WTC11 (cell line): ENCODE data around the gene TCF7L2.

Experiments
- CBFB ChIP-seq: sonication (generic); formaldehyde crosslinking; IDR thresholded peaks from 2 replicates; pipeline ENCODE4 v1.8.1; 2022; ENCODE audit warnings: mild to moderate bottlenecking, low read depth, missing genetic modification reagents
- ESRRA ChIP-seq: sonication (generic); formaldehyde crosslinking; IDR thresholded peaks from 2 replicates; pipeline ENCODE4 v1.8.1; 2022; ENCODE audit warnings: mild to moderate bottlenecking, missing genetic modification reagents, borderline replicate concordance
- JUN ChIP-seq: sonication (generic); formaldehyde crosslinking; IDR thresholded peaks from 2 replicates; pipeline ENCODE4 v1.8.0; 2023; ENCODE audit warnings: mild to moderate bottlenecking, missing genetic modification reagents
- TP53 ChIP-seq: sonication (generic); formaldehyde crosslinking; IDR thresholded peaks from 2 replicates; pipeline ENCODE4 v1.8.1; 2023; ENCODE audit warnings: mild to moderate bottlenecking, missing genetic modification reagents
- TF ChIP-seq, protein P1 (sequence below): sonication (generic); formaldehyde crosslinking; IDR thresholded peaks from 2 replicates; pipeline ENCODE4 v1.8.1; 2022; ENCODE audit warnings: low read depth, missing genetic modification reagents, borderline replicate concordance
- TF ChIP-seq, protein P2 (sequence below): fragments of 200-600 bp; IDR thresholded peaks from 2 replicates; pipeline ENCODE4 v1.8.0; 2022; ENCODE audit warnings: antibody characterized with exemption
- TF ChIP-seq, protein P3 (sequence below): sonication (generic); formaldehyde crosslinking; IDR thresholded peaks from 2 replicates; pipeline ENCODE4 v1.8.0; 2022; ENCODE audit warnings: mild to moderate bottlenecking, missing genetic modification reagents
- TF ChIP-seq, protein P4 (sequence below): sonication (generic); formaldehyde crosslinking; IDR thresholded peaks from 2 replicates; pipeline ENCODE4 v1.8.1; 2022; ENCODE audit warnings: missing genetic modification reagents, borderline replicate concordance
- TF ChIP-seq, protein P5 (sequence below): sonication (generic); formaldehyde crosslinking; conservative IDR thresholded peaks from 2 replicates; pipeline ENCODE4 v1.8.1; 2022; ENCODE audit warnings: mild to moderate bottlenecking, missing genetic modification reagents

DNA sequence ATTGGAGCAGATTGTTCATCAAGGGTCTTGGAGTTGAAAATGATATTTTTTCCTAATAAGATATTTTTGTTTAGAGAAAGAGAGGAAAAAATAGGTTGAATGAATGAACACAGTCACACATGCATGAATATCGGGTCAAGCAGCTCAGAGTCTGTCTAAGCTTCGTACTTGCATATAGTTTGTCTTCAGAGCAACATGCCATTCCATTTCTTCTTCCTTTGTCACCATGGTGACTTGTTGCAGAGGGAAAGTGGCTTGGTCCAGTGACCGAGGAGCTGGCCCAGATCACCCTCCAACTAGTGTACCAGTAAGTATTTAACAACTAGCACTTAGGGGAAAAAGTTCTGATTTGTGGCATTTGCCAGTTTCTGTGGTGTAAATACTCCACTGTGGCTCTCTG is 232.1 kb downstream of the TCF7L2 start:
- TF ChIP-seq CBFB (CRISPR knock-in tag) (no peak), ESRRA (CRISPR knock-in tag) (no peak), TP53 (CRISPR knock-in tag) (no peak), JUN (CRISPR knock-in tag) (no peak)
- TF ChIP-seq, protein P1, sequence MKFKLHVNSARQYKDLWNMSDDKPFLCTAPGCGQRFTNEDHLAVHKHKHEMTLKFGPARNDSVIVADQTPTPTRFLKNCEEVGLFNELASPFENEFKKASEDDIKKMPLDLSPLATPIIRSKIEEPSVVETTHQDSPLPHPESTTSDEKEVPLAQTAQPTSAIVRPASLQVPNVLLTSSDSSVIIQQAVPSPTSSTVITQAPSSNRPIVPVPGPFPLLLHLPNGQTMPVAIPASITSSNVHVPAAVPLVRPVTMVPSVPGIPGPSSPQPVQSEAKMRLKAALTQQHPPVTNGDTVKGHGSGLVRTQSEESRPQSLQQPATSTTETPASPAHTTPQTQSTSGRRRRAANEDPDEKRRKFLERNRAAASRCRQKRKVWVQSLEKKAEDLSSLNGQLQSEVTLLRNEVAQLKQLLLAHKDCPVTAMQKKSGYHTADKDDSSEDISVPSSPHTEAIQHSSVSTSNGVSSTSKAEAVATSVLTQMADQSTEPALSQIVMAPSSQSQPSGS (CRISPR knock-in tag), result no peak
- TF ChIP-seq, protein P2, sequence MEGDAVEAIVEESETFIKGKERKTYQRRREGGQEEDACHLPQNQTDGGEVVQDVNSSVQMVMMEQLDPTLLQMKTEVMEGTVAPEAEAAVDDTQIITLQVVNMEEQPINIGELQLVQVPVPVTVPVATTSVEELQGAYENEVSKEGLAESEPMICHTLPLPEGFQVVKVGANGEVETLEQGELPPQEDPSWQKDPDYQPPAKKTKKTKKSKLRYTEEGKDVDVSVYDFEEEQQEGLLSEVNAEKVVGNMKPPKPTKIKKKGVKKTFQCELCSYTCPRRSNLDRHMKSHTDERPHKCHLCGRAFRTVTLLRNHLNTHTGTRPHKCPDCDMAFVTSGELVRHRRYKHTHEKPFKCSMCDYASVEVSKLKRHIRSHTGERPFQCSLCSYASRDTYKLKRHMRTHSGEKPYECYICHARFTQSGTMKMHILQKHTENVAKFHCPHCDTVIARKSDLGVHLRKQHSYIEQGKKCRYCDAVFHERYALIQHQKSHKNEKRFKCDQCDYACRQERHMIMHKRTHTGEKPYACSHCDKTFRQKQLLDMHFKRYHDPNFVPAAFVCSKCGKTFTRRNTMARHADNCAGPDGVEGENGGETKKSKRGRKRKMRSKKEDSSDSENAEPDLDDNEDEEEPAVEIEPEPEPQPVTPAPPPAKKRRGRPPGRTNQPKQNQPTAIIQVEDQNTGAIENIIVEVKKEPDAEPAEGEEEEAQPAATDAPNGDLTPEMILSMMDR, result no peak
- TF ChIP-seq, protein P3, sequence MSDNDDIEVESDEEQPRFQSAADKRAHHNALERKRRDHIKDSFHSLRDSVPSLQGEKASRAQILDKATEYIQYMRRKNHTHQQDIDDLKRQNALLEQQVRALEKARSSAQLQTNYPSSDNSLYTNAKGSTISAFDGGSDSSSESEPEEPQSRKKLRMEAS (CRISPR knock-in tag), result no peak
- TF ChIP-seq, protein P4, sequence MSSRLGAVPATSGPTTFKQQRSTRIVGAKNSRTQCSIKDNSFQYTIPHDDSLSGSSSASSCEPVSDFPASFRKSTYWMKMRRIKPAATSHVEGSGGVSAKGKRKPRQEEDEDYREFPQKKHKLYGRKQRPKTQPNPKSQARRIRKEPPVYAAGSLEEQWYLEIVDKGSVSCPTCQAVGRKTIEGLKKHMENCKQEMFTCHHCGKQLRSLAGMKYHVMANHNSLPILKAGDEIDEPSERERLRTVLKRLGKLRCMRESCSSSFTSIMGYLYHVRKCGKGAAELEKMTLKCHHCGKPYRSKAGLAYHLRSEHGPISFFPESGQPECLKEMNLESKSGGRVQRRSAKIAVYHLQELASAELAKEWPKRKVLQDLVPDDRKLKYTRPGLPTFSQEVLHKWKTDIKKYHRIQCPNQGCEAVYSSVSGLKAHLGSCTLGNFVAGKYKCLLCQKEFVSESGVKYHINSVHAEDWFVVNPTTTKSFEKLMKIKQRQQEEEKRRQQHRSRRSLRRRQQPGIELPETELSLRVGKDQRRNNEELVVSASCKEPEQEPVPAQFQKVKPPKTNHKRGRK (CRISPR knock-in tag), result no peak
- TF ChIP-seq, protein P5, sequence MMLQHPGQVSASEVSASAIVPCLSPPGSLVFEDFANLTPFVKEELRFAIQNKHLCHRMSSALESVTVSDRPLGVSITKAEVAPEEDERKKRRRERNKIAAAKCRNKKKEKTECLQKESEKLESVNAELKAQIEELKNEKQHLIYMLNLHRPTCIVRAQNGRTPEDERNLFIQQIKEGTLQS (CRISPR knock-in tag), result no peak
